GM21737 (cell line): ENCODE measurements around the gene GAGE13.
"Not testable (repeated sequence)": the region's sequence is repeated elsewhere in the genome, so short reads cannot be mapped to it uniquely, and the experiment has no call there.

Experiments
- ATAC-seq: cut with Tn5 transposase; IDR thresholded peaks from one replicate; pipeline ENCODE4 v1.9.1; 2021; ENCODE audit warnings: mild to moderate bottlenecking, moderate library complexity; ENCODE audit not compliant: unreplicated experiment

GAGE13 gene

GRCh38 chrX:49331282-49331681 is at the start of gene GAGE13:
GAGE13 (plus strand) TSS chrX:49331582; CDS start chrX:49332738, 1,156 bp downstream.
- not testable (repeated sequence) for ATAC-seq

GRCh38 chrX:49282647-49283011 is 48.8 kb upstream of the GAGE13 start:
- no peak for ATAC-seq

GRCh38 chrX:49284212-49284611 is 47.2 kb upstream of the GAGE13 start:
- no peak for ATAC-seq

- no peak for ATAC-seq
Observed at GRCh38 chrX:49286136-49286535, 45.2 kb upstream of the GAGE13 start.

- no peak for ATAC-seq
Observed at GRCh38 chrX:49286581-49286980, 44.8 kb upstream of the GAGE13 start.

GRCh38 chrX:49287665-49288064 is 43.7 kb upstream of the GAGE13 start:
- ATAC-seq: no peak

- ATAC-seq: no peak
Observed at GRCh38 chrX:49290215-49290614, 41.2 kb upstream of the GAGE13 start.

- ATAC-seq: peak; percentile 57
Observed at GRCh38 chrX:49291615-49292337, 39.6 kb upstream of the GAGE13 start.

- ATAC-seq: no peak
Observed at GRCh38 chrX:49292400-49293362, 38.7 kb upstream of the GAGE13 start.

- not testable (repeated sequence) for ATAC-seq
Observed at GRCh38 chrX:49299293-49299692, 32.1 kb upstream of the GAGE13 start.

GRCh38 chrX:49300703-49301102 is 30.7 kb upstream of the GAGE13 start:
- ATAC-seq: no peak

GRCh38 chrX:49303346-49303745 is 28.0 kb upstream of the GAGE13 start, which contains the start of gene GAGE10:
GAGE10 (plus strand) TSS chrX:49303646; CDS start chrX:49304860, 1,214 bp downstream.
- ATAC-seq: no peak

GRCh38 chrX:49307775-49308174 is 23.6 kb upstream of the GAGE13 start:
- ATAC-seq: not testable (repeated sequence)

GRCh38 chrX:49308604-49309269 is 22.6 kb upstream of the GAGE13 start:
- ATAC-seq: no peak

GRCh38 chrX:49309401-49309981 is 21.9 kb upstream of the GAGE13 start:
- ATAC-seq: no peak

- no peak for ATAC-seq
Observed at GRCh38 chrX:49310371-49310770, 21.0 kb upstream of the GAGE13 start.

- no peak for ATAC-seq
Observed at GRCh38 chrX:49312176-49312575, 19.2 kb upstream of the GAGE13 start.

GRCh38 chrX:49316085-49316484 is 15.3 kb upstream of the GAGE13 start:
- no peak for ATAC-seq

GRCh38 chrX:49321737-49322136 is 9.6 kb upstream of the GAGE13 start, which contains the start of gene GAGE12J:
GAGE12J (plus strand) TSS chrX:49322037; CDS start chrX:49323194, 1,157 bp downstream.
- not testable (repeated sequence) for ATAC-seq

- not testable (repeated sequence) for ATAC-seq
Observed at GRCh38 chrX:49322266-49322665, 9.1 kb upstream of the GAGE13 start.

GRCh38 chrX:49323735-49324134 is 7.6 kb upstream of the GAGE13 start:
- ATAC-seq: not testable (repeated sequence)
